Stimulated activated CD4-positive, alpha-beta T cell treated with anti-CD3 and anti-CD28 coated beads, TNF-alpha, amount 100 ng/mL, for 1 hour (primary cell): ENCODE data around the gene COL4A6.

Experiments used
- DNase-seq, 3 donors: peaks; one replicate each; pipeline ENCODE4 v3.0.0-alpha.2; 2020; ENCODE audit warnings: low read depth in 3 of 3, low spot score in 1 of 3

Gene COL4A6

GRCh38 chrX:108217876-108218275 is 220.3 kb downstream of the COL4A6 start:
- DNase-seq = no peak

- no peak for DNase-seq
Measured at GRCh38 chrX:108216919-108217571, 221.2 kb downstream of the COL4A6 start.

GRCh38 chrX:108216405-108216804 is 221.8 kb downstream of the COL4A6 start:
- no peak for DNase-seq

- DNase-seq = no peak
Measured at GRCh38 chrX:108211301-108211700, 226.9 kb downstream of the COL4A6 start.

GRCh38 chrX:108209006-108209554 is 229.1 kb downstream of the COL4A6 start:
- no peak for DNase-seq

GRCh38 chrX:108203540-108203939 is 234.7 kb downstream of the COL4A6 start:
- no peak for DNase-seq

- DNase-seq = no peak
Measured at GRCh38 chrX:108199691-108200090, 238.5 kb downstream of the COL4A6 start.

GRCh38 chrX:108199041-108199440 is 239.2 kb downstream of the COL4A6 start:
- DNase-seq = no peak

GRCh38 chrX:108198420-108198819 is 239.8 kb downstream of the COL4A6 start:
- no peak for DNase-seq

GRCh38 chrX:108186811-108187210 is 251.4 kb downstream of the COL4A6 start:
- no peak for DNase-seq

- DNase-seq = no peak
Measured at GRCh38 chrX:108178143-108178498, 260.1 kb downstream of the COL4A6 start.

- DNase-seq = no peak
Measured at GRCh38 chrX:108177351-108178142, 260.7 kb downstream of the COL4A6 start.

- DNase-seq = no peak
Measured at GRCh38 chrX:108173874-108174273, 264.3 kb downstream of the COL4A6 start.

GRCh38 chrX:108171671-108172070 is 266.6 kb downstream of the COL4A6 start:
- DNase-seq = no peak

GRCh38 chrX:108169768-108170167 is 268.5 kb downstream of the COL4A6 start:
- no peak for DNase-seq

- no peak for DNase-seq
Measured at GRCh38 chrX:108168961-108169740, 269.1 kb downstream of the COL4A6 start.

GRCh38 chrX:108167211-108167872 is 270.9 kb downstream of the COL4A6 start:
- no peak for DNase-seq

GRCh38 chrX:108165383-108166111 is 272.7 kb downstream of the COL4A6 start:
- no peak for DNase-seq

GRCh38 chrX:108163333-108164082 is 274.7 kb downstream of the COL4A6 start:
- no peak for DNase-seq

GRCh38 chrX:108162265-108162664 is 276.0 kb downstream of the COL4A6 start:
- DNase-seq = no peak
